Stimulated activated CD8-positive, alpha-beta memory T cell treated with anti-CD3 and anti-CD28 coated beads, Interleukin-2, amount 100 ng/mL, for 48 hours (primary cell): ENCODE data around the gene DSC1.
"Not testable (repeated sequence)": the region's sequence is repeated elsewhere in the genome, so short reads cannot be mapped to it uniquely, and the experiment has no call there.

Source experiments
- DNase-seq, 2 donors: peaks; one replicate each; pipeline ENCODE4 v3.0.0-alpha.2; 2020; ENCODE audit warnings: low read depth in 2 of 2

The DSC1 gene

DNA sequence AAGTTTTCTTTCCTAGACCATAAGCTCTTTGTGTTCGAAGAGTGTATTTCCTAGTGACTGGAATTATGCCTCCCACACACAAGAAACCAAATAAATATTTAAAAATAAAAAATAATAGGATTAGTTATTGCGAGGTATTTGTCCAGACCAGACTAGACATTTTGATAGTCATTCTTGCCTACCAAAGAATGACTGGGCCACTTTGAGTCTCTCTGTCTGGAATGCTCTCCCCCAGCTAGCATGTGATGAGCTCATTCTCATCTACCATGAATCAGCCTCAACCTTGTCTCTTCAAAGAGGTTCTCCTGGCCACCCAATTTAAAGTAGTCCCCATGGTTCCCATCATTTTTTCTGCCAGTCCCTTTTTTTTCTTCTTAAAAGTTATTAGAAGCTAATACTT lies 13.9 kb upstream of the DSC1 start:
- no peak for DNase-seq

- DNase-seq = no peak
Measured at GRCh38 chr18:31171144-31171839, 8.6 kb upstream of the DSC1 start.

DNA sequence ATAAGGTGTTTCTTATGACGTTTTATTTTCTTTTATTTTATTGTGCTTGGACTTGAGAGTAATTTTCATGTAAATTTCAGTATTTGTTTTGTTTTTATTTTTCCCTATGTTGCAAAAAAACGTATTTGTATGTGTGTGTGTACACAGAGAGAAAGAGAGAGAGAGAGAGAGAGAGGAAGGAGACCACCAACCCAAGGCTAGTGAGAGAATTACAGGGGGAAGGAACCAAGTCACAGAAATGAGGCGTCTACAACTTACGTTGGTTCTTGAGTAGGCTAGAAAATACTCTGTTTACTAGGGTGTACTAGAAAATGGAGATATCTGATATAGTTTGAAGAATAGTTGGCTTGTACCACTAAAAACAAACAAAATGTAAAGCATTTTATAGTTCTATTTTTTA lies 7.7 kb upstream of the DSC1 start:
- no peak for DNase-seq

GRCh38 chr18:31162419-31162793 lies 250 bp downstream of the DSC1 start:
- no peak for DNase-seq

DNA sequence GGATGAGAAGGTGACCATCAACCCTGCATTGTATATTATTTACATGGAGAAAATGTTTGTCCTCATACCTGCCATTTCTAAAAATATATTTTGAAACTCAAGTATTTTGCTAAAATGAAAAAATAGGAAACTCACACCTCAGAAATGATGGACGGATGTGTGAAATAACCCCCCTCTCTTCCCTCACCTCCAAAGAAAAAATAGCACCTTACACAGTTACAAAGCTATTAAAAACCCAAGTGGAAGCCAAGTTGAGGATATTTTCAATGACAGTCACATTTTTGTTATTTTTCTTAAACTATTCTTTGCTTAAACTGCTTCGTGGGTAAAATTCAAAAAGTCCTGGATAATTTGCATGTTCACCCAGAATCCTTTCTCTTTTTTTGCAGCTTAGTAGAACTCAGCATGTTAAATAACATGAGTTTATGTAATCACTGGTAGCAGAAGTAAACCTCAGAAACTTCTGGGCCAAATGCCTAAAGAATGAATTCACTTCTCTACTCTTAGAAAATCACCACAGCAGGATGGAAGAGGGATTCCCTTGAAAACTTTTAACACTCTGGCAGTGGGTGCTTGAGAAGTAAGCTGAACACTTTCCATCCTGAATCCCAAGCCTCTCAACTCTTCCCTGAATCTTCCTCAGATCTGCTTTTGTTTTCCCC lies 768 bp downstream of the DSC1 start:
- no peak for DNase-seq

DNA sequence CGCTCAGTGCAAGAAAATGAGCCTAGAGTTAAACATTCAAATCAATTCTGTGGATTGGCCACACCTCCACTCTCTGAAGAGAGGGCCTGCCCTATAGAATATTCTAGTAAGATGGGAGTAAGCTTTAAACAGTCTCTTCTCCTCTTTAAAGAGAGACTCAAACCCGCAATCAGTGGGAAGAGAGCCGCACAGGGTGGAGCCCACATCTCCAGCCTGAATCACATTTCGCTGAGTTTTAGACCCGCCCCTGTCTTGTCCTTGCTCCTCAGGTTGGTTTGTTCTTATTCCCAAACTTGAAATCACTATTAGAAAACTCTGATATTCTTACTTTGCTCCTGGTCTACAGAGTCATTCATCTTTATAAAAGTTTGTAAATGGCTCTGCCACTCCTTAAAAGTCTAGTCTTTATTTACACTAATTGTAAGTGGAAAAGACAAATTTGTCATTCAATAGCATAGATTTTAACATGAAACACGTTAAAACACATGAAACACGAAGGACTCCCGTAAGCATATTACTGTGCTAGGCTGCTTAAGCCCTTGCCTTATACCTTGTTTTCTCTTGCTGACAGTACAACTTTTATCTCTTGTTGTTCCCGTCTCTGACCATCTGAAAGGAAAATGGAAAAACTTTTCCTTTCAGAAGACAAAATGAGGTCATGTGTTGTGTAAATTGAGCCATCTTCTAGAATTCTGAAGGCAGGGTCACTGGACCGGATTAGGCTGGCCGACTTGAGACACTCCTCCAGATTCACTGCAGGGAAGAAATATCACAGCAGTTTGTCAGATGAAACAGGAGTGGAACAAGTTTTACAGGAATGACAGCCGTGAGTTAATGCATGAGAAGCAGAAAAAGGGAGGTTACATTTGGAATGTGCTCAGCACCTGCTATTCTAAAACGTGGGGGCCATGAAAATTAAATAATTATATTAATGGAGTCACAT lies 5.6 kb downstream of the DSC1 start:
- DNase-seq = no peak

GRCh38 chr18:31155498-31155897 lies 7.2 kb downstream of the DSC1 start:
- no peak for DNase-seq

DNA sequence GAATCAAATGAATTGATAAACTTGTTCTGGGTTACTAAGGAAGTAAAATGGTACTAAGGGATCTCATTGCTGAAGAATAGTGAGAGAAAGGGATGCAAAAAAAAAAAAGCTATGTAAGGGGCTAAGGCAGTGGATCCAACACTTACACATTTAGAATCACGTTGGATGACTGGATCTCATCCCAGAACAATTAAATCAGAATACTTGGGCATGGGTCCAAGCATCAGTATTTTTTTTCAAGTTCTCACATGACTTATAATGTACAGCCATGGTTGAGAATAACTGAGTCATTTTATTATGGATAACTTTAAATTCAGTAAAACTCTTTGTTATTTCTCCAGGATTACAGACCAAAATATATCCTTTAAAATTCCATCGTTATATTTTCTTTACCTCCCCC lies 8.5 kb downstream of the DSC1 start:
- DNase-seq = no peak

- DNase-seq = no peak
Measured at GRCh38 chr18:31149351-31149750, 13.3 kb downstream of the DSC1 start.

GRCh38 chr18:31148600-31148999 lies 14.1 kb downstream of the DSC1 start:
- no peak for DNase-seq

- no peak for DNase-seq
Measured at GRCh38 chr18:31146809-31147208, 15.8 kb downstream of the DSC1 start.

DNA sequence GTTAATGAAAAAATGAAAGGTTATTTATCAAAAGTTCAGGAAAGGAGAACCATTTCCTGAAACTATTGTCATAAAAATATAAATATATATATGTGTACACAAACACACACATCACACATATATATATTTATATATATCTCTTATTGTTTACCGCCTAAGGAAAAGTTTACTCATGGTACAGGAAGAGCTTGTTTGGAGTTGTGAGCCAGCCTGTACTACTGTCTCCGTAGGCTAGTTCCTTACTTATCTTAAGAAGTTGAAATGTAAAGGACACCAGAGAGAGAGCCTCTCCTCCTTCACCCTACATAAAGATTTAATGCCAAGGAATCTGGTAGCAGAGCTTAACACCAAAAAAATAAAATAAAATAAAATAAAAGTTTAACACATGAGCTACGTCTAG lies 19.6 kb downstream of the DSC1 start:
- no peak for DNase-seq

GRCh38 chr18:31138709-31139108 lies 23.9 kb downstream of the DSC1 start:
- no peak for DNase-seq

DNA sequence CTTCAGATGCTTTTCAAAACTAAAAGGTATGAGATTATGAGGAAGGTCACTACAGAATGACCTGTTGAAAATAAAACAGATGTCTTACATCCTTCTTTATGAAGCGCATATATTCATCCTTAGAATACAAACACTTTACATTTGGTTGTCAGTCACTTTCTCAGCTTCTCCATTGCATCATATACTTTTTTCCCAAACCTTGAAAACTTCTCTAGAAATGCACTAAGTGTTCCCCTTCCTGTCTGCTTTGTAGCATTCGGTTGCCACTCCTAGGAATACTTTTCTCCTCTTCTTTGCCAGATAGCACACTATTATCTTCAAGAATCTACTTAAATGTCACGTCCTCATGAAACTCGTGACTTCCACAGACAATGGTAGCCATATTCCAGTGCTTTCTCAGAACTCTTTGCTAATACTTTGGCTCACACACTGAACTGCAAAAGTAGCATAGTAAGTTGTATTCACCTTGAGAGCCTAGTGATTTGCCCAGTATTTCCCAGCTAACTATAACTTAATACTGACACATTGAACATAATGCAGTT lies 27.6 kb downstream of the DSC1 start:
- no peak for DNase-seq

- DNase-seq = no peak
Measured at GRCh38 chr18:31129398-31130115, 33.1 kb downstream of the DSC1 start.

DNA sequence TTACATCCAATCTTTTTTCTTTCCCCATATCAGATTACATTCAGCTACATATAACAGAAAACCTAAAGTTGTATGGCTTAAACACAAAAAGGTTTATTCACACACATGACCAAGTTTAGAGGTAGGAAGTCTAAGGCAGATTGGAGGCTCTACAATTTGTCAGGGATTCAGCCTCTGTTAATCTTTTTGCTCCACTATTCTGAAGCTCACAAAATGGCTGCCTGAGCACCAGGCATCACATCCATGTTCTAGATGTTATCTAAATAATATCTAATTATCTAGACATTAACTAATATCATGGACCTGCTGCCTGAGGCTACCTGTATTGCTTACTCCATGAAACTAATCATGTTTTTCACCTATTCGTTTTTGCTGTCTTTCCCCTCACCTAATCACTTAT lies 36.8 kb downstream of the DSC1 start:
- no peak for DNase-seq

DNA sequence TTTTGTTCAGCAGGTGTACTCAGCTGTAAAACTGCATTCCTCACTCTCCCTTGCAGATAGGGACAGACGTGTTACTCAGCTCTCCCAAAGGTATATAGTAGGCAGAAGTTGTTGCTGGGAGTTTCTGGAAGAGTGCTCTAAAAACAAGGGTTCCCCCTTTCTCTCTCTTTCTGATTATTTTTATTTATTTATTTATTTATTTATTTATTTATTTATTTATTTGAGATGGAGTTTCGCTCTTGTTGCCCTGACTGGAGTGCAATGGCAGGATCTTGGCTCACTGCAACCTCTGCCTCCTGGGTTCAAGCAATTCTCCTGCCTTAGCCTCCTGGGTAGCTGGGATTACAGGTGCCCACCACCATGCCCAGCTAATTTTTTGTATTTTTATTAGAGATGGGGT lies 39.5 kb downstream of the DSC1 start:
- DNase-seq = not testable (repeated sequence)

DNA sequence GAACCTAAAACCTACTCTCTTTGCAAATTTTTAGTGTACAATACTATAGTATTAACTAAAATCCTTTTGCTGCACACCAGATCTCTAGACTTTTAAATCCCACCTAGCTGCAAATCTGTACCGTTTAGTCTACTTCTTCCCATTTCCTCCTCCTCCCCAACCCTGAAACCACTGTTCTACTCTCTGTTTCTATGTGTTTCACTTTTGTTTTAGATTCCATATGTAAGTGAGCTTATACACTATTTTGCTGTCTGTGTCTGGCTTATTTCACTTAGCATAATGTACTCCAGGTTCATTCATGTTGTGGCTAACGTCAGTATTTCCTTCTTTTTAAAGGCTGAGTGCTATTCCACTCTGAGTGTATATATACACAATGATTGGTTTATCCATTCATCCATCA lies 42.1 kb downstream of the DSC1 start:
- DNase-seq = no peak

DNA sequence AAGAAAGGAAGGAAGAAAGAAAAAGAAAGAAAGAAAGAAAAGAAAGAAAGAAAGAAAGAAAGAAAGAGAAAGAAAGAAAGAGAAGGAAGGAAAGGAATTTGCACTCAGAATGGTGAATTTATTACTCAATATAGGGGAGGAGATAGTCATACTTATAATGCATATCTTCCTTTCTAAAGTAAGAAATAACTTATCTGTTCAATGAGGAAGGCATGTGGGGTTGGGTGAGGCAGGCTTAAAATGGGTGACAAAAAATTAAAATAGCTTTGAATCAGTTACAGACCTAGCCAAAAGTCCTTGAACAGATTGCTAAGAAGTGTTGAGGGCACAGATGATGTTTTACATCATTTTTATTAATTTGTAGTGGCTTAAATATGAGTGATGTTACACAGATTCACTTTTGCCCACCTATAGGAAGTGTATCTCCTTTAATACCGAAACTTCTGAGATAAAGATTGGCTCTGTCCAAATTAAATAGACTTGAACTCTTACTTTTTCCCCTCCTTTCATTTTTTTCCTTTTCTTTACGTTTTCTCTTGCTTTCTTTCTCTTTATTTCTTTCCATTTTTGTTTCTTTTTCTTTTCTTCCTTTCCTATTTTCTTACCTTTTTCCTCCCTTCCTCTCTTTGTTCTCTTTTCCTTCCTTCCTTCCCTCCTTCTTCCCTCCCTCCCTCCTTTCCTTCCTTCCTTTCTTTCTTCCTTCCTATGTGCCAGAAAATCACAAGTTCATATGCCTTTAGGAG lies 45.6 kb downstream of the DSC1 start:
- no peak for DNase-seq

DNA sequence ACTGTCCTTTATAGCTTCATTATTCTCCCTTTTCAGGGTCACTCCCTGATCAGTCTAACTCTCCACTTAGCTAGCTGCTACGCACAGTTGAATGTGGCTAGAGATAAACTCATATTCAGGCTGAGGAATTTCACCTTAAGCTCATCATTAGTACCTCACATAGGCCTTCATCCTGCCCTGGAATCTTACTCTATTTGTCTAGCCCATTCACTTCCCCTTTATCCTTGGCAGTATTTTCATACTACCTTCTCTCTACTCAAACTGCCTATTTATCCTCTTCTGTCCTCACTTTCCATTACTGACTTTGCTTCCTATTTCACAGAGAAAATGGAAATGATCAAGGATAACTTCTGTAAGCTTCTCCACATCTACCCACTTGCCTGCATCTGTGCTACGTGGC lies 49.9 kb downstream of the DSC1 start:
- no peak for DNase-seq

- DNase-seq = no peak
Measured at GRCh38 chr18:31105733-31106132, 56.9 kb downstream of the DSC1 start.
